ENCODE measurements around the gene TCERG1L.

DNA sequence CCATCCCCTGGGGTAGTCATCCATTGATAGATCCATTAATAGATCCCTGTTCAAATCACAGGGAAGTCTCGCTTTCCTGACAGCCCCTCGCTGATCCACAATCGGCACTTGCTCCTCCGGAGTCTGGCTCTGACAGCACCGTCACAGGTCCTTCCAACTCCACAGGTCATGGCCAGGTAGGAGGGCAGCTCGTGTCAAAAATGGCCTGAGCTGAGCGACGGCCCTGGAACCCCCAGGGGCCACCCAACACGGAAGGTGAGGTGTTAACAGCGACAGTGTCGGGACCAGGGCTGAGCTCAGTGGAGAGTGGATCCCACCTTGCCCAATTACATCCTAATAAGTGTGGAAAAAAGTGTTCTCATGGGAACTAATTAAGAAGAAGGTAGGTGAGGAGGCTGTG is 219.8 kb downstream of the TCERG1L start:
- TF ChIP-seq, protein P1, sequence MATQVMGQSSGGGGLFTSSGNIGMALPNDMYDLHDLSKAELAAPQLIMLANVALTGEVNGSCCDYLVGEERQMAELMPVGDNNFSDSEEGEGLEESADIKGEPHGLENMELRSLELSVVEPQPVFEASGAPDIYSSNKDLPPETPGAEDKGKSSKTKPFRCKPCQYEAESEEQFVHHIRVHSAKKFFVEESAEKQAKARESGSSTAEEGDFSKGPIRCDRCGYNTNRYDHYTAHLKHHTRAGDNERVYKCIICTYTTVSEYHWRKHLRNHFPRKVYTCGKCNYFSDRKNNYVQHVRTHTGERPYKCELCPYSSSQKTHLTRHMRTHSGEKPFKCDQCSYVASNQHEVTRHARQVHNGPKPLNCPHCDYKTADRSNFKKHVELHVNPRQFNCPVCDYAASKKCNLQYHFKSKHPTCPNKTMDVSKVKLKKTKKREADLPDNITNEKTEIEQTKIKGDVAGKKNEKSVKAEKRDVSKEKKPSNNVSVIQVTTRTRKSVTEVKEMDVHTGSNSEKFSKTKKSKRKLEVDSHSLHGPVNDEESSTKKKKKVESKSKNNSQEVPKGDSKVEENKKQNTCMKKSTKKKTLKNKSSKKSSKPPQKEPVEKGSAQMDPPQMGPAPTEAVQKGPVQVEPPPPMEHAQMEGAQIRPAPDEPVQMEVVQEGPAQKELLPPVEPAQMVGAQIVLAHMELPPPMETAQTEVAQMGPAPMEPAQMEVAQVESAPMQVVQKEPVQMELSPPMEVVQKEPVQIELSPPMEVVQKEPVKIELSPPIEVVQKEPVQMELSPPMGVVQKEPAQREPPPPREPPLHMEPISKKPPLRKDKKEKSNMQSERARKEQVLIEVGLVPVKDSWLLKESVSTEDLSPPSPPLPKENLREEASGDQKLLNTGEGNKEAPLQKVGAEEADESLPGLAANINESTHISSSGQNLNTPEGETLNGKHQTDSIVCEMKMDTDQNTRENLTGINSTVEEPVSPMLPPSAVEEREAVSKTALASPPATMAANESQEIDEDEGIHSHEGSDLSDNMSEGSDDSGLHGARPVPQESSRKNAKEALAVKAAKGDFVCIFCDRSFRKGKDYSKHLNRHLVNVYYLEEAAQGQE (IDR thresholded peaks at IDR 0.05; ENCODE audit: low read depth), result no peak
- no peak for TF ChIP-seq RAD21 (IDR thresholded peaks at IDR 0.05; ENCODE audit: low read depth)
